Smooth muscle cell (in vitro differentiated cells): ENCODE data around the gene BARX2. TPM values are rescaled to one million over a fixed set of nuclear protein-coding genes. Genes with fewer than 3 reads are reported as not detected.

Experiments used
- DNase-seq: peaks from one replicate; lab custom pipeline; 2025; ENCODE audit not compliant: unreplicated experiment; lab: John Stamatoyannopoulos, UW
- H2AFZ ChIP-seq: fragments of 200-600 bp; sonication (generic); 2 replicates; pipeline ENCODE4 v1.6.0; 2016; ENCODE audit warnings: antibody characterized with exemption, low read depth, mild to moderate bottlenecking
- H3F3A ChIP-seq: fragments of 200-600 bp; sonication (generic); 2 replicates; pipeline ENCODE4 v1.6.0; 2017; ENCODE audit warnings: antibody characterized with exemption, low read depth
- H3K27ac ChIP-seq: fragments of 200-600 bp; sonication (generic); 2 replicates; pipeline ENCODE4 v1.5.1; 2016; ENCODE audit warnings: low read depth, mild to moderate bottlenecking
- H3K27me3 ChIP-seq: fragments of 200-600 bp; sonication (generic); 2 replicates; pipeline ENCODE4 v1.6.1; 2016; ENCODE audit warnings: low read depth, mild to moderate bottlenecking
- H3K36me3 ChIP-seq: fragments of 200-600 bp; sonication (generic); 2 replicates; pipeline ENCODE4 v1.5.1; 2016; ENCODE audit warnings: low read depth
- H3K4me1 ChIP-seq: fragments of 200-600 bp; sonication (generic); 2 replicates; pipeline ENCODE4 v1.5.1; 2016; ENCODE audit warnings: low read depth
- H3K4me2 ChIP-seq: fragments of 200-600 bp; sonication (generic); 2 replicates; pipeline ENCODE4 v1.6.0; 2016; ENCODE audit warnings: mild to moderate bottlenecking
- H3K4me3 ChIP-seq: fragments of 200-600 bp; sonication (generic); 2 replicates; pipeline ENCODE4 v1.5.1; 2016; ENCODE audit warnings: mild to moderate bottlenecking
- H3K79me2 ChIP-seq: fragments of 200-600 bp; sonication (generic); 2 replicates; pipeline ENCODE4 v1.6.0; 2016; ENCODE audit warnings: low read depth, mild to moderate bottlenecking
- H3K9ac ChIP-seq: fragments of 200-600 bp; sonication (generic); 2 replicates; pipeline ENCODE4 v1.6.0; 2016; ENCODE audit warnings: low read depth
- H3K9me3 ChIP-seq: fragments of 200-600 bp; sonication (generic); replicated peaks from 2 replicates; pipeline ENCODE4 v1.5.1; 2016; ENCODE audit warnings: low read depth
- H4K20me1 ChIP-seq: fragments of 200-600 bp; sonication (generic); 2 replicates; pipeline ENCODE4 v1.6.0; 2016; ENCODE audit warnings: low read depth
- WGBS: methylation state at CpG from one replicate; pipeline ENCODE4 v1.1.7; 2016; ENCODE audit warnings: low lambda C conversion rate; 5-methylcytosine and 5-hydroxymethylcytosine counted together
- polyA plus RNA-seq: library from polyadenylated mRNA; unstranded; fragments of >200 nt; fragmentation: Nextera tagmentation; extraction: Ambion mirVana; gene quantifications from 2 replicates; pipeline ENCODE4 v1.2.1, GENCODE V29; 2016
- total RNA-seq: library from RNA; depleted of rRNA; stranded (reverse); fragments of >200 nt; gene quantifications from 2 replicates; pipeline ENCODE4 v1.2.3, GENCODE V29; 2014
- TF ChIP-seq, protein P1 (sequence below): fragments of 200-600 bp; sonication (generic); IDR thresholded peaks from 2 replicates; pipeline ENCODE4 v1.5.1; 2017; ENCODE audit warnings: borderline replicate concordance, mild to moderate bottlenecking, antibody characterized with exemption; ENCODE audit not compliant: insufficient read depth, poor library complexity, severe bottlenecking

BARX2 gene
- total and polyA plus RNA-seq, 2 experiments from 2014 or later, result 1.2 to 4.8 TPM

DNA sequence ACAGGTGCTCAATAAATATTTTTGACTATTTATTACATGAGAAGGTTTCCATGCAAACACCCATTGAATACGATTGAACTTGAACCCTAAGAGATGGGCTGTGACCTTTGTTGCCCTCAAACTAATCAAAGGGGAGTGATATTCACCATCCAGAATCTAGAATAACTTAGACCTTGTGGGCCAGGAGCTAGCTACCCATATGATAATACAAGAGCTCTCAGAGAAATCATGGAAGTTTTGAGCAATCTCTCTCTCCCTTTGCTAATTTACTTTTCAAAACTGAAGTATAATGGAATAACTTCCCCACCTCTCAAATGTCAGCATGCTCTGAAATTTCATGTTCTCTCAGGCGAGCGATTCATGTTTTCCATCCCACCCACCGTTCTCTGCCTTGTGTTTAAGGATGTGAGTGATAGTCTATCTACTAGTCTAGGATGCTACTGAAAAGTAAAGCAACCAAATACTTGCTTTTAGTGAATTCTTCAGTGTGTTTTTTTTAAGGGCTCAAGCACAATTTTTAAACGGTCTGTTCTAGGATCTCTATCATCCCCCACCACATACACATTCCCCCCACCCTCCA, 33.3 kb downstream of the BARX2 start:
- WGBS, result 90% methylated on average over 5 of the region's 5 CpGs
- TF ChIP-seq, protein P1, sequence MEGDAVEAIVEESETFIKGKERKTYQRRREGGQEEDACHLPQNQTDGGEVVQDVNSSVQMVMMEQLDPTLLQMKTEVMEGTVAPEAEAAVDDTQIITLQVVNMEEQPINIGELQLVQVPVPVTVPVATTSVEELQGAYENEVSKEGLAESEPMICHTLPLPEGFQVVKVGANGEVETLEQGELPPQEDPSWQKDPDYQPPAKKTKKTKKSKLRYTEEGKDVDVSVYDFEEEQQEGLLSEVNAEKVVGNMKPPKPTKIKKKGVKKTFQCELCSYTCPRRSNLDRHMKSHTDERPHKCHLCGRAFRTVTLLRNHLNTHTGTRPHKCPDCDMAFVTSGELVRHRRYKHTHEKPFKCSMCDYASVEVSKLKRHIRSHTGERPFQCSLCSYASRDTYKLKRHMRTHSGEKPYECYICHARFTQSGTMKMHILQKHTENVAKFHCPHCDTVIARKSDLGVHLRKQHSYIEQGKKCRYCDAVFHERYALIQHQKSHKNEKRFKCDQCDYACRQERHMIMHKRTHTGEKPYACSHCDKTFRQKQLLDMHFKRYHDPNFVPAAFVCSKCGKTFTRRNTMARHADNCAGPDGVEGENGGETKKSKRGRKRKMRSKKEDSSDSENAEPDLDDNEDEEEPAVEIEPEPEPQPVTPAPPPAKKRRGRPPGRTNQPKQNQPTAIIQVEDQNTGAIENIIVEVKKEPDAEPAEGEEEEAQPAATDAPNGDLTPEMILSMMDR, result no peak
- Histone ChIP-seq H3K79me2 (no peaks in the 10 kb centered on the region), H3K9ac (no peak overlapping the region), H3K9me3 (no peaks in the 10 kb centered on the region), H3K4me2 (no peak overlapping the region), H3K36me3 (no peaks in the 10 kb centered on the region), H3K27me3 (no peaks in the 10 kb centered on the region), H3K4me3 (no peak overlapping the region), H3K4me1 (no peaks in the 10 kb centered on the region), H2AFZ (no peak overlapping the region), H3F3A (no peaks in the 10 kb centered on the region), H3K27ac (no peak overlapping the region), H4K20me1 (no peaks in the 10 kb centered on the region)
- no peak for DNase-seq

DNA sequence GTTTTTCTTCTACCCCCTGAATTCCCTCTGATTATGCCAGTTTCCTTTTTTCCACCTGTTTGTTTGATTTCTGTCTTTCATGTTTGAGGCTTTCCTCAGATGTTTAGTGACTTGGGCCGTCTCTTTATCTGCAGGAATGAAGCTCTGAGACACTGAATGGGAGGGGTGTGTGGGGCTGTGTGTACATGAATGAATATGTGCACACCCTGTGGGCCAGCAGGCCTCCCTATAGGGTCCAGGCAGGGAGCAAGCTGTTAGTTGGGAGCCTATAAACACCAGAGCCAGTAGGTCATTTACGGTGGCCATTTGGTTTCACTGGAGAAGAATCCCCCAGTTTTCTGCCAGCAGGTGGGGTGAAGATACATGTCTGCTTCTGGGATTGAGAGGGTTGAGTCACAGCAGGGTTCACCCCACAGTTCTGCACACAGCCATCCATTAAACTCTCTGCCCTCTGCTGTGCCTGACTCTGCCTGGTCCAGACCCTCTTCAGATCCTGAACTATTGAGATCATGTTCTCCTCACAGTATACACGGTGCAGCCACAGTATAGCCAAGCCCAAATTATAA, 34.8 kb downstream of the BARX2 start:
- H3F3A ChIP-seq, result no peaks in the 10 kb centered on the region
- no peaks in the 10 kb centered on the region for H3K4me1 ChIP-seq
- H3K36me3 ChIP-seq, result no peaks in the 10 kb centered on the region
- no peak for DNase-seq
- no peak overlapping the region for H2AFZ ChIP-seq
- no peaks in the 10 kb centered on the region for H3K27me3 ChIP-seq
- H4K20me1 ChIP-seq, result no peaks in the 10 kb centered on the region
- no peak overlapping the region for H3K27ac ChIP-seq
- no peak overlapping the region for H3K9ac ChIP-seq
- H3K4me3 ChIP-seq, result no peak overlapping the region
- H3K79me2 ChIP-seq, result no peaks in the 10 kb centered on the region
- H3K9me3 ChIP-seq, result no peaks in the 10 kb centered on the region
- TF ChIP-seq, protein P1, result no peak
- 80% methylated on average over 3 of the region's 3 CpGs for WGBS
- no peak overlapping the region for H3K4me2 ChIP-seq

DNA sequence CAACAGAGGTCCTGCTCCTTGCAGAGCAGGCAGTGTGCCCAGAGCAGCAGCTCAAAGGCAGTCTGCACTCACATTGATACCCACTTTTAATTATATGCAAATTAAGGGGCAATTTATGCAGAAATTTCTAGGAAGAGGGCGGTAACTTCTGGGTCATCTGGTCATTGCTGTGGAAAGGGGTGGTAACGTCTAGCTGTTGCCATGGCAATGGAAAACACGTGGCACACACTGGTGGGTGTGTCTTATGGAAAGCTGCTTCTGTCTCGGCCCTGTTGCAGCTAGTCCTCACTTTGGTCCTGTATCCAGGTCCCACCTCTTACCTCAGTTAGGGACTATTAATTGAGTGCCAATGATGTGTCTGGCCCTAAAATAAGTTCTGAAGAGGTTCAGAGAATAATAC, 36.8 kb downstream of the BARX2 start:
- DNase-seq, result no peak
- Histone ChIP-seq H4K20me1 (no peaks in the 10 kb centered on the region), H3K9me3 (no peaks in the 10 kb centered on the region), H3K4me2 (no peak overlapping the region), H3K4me1 (no peaks in the 10 kb centered on the region), H3K27me3 (no peaks in the 10 kb centered on the region), H3F3A (no peaks in the 10 kb centered on the region), H3K9ac (no peak overlapping the region), H3K79me2 (no peaks in the 10 kb centered on the region), H2AFZ (no peak overlapping the region), H3K27ac (no peak overlapping the region), H3K4me3 (no peak overlapping the region), H3K36me3 (no peaks in the 10 kb centered on the region)
- WGBS, result 70% methylated on average over 4 of the region's 4 CpGs
- TF ChIP-seq, protein P1, result no peak
